ENCODE measurements around the gene SMCR8. TPM values are rescaled to one million over a fixed set of nuclear protein-coding genes. Genes with fewer than 3 reads are reported as not detected.

SMCR8 gene
- total and polyA plus RNA-seq, 2 donors (not counting 1 experiment from before 2014, with no cell fraction given): 8.6 to 19.5 TPM

GRCh38 chr17:18344021-18344420 is 28.9 kb downstream of the SMCR8 start:
- no peak for DNase-seq (ENCODE audit: low read depth in 2 of 2)
- TF ChIP-seq CTCF (conservative IDR thresholded peaks at IDR 0.05 in 1 of 2, IDR thresholded peaks at IDR 0.05 in 1 of 2; ENCODE audit: low read depth in 1 of 2, low read length in 2 of 2) (no peak), EZH2 (IDR thresholded peaks at IDR 0.05; ENCODE audit: low read length, missing control alignments) (no peak)
- Histone ChIP-seq H3K27ac (ENCODE audit: insufficient read depth, low read length) (no peak overlapping the region), H3K4me2 (ENCODE audit: extremely low read depth, insufficient read depth, low read length) (no peak overlapping the region), H3K36me3 (ENCODE audit: control insufficient read depth, insufficient read depth, low read length) (peaks cover 5% of the 10 kb centered on the region), H3K9me3 (ENCODE audit: control insufficient read depth, insufficient read depth, low read depth, low read length) (no peaks in the 10 kb centered on the region), H3K9ac (ENCODE audit: insufficient read depth, low read length) (no peak overlapping the region), H3K27me3 (ENCODE audit: control insufficient read depth, insufficient read depth, low read length) (no peaks in the 10 kb centered on the region), H3K4me1 (ENCODE audit: control insufficient read depth, extremely low read depth, insufficient read depth, low read length) (no peaks in the 10 kb centered on the region), H3K4me3 (replicated peaks in 1 of 4; ENCODE audit: control extremely low read depth in 1 of 4, insufficient read depth in 1 of 4, low read depth in 3 of 4, low read length in 4 of 4) (no peak overlapping the region), H4K20me1 (ENCODE audit: control insufficient read depth, extremely low read depth, insufficient read depth, low read length) (no peaks in the 10 kb centered on the region), H2AFZ (ENCODE audit: low read length) (no peak overlapping the region), H3K79me2 (ENCODE audit: control insufficient read depth, insufficient read depth, low read length) (no peaks in the 10 kb centered on the region)

GRCh38 chr17:18353541-18353940 is 38.4 kb downstream of the SMCR8 start:
- no peaks in the 10 kb centered on the region for H3K9me3 ChIP-seq (ENCODE audit: control insufficient read depth, insufficient read depth, low read depth, low read length)
- H3K79me2 ChIP-seq (ENCODE audit: control insufficient read depth, insufficient read depth, low read length): no peaks in the 10 kb centered on the region
- no peaks in the 10 kb centered on the region for H3K27me3 ChIP-seq (ENCODE audit: control insufficient read depth, insufficient read depth, low read length)
- no peak overlapping the region for H3K27ac ChIP-seq (ENCODE audit: insufficient read depth, low read length)
- TF ChIP-seq EZH2 (IDR thresholded peaks at IDR 0.05; ENCODE audit: low read length, missing control alignments) (no peak), CTCF (conservative IDR thresholded peaks at IDR 0.05 in 1 of 2, IDR thresholded peaks at IDR 0.05 in 1 of 2; ENCODE audit: low read depth in 1 of 2, low read length in 2 of 2) (no peak)
- no peaks in the 10 kb centered on the region for H4K20me1 ChIP-seq (ENCODE audit: control insufficient read depth, extremely low read depth, insufficient read depth, low read length)
- no peak overlapping the region for H3K4me2 ChIP-seq (ENCODE audit: extremely low read depth, insufficient read depth, low read length)
- DNase-seq (ENCODE audit: low read depth in 2 of 2): no peak
- H3K4me3 ChIP-seq (replicated peaks in 1 of 4; ENCODE audit: control extremely low read depth in 1 of 4, insufficient read depth in 1 of 4, low read depth in 3 of 4, low read length in 4 of 4): no peak overlapping the region
- H3K9ac ChIP-seq (ENCODE audit: insufficient read depth, low read length): no peak overlapping the region
- no peak overlapping the region for H2AFZ ChIP-seq (ENCODE audit: low read length)
- H3K36me3 ChIP-seq (ENCODE audit: control insufficient read depth, insufficient read depth, low read length): no peaks in the 10 kb centered on the region
- H3K4me1 ChIP-seq (ENCODE audit: control insufficient read depth, extremely low read depth, insufficient read depth, low read length): peaks cover 2% of the 10 kb centered on the region

- H3K79me2 ChIP-seq (ENCODE audit: control insufficient read depth, insufficient read depth, low read length): no peaks in the 10 kb centered on the region
- H3K4me1 ChIP-seq (ENCODE audit: control insufficient read depth, extremely low read depth, insufficient read depth, low read length): peaks cover 2% of the 10 kb centered on the region
- H4K20me1 ChIP-seq (ENCODE audit: control insufficient read depth, extremely low read depth, insufficient read depth, low read length): no peaks in the 10 kb centered on the region
- TF ChIP-seq EZH2 (IDR thresholded peaks at IDR 0.05; ENCODE audit: low read length, missing control alignments): no peak
- no peak for TF ChIP-seq CTCF (conservative IDR thresholded peaks at IDR 0.05 in 1 of 2, IDR thresholded peaks at IDR 0.05 in 1 of 2; ENCODE audit: low read depth in 1 of 2, low read length in 2 of 2)
- no peak overlapping the region for H3K4me3 ChIP-seq (replicated peaks in 1 of 4; ENCODE audit: control extremely low read depth in 1 of 4, insufficient read depth in 1 of 4, low read depth in 3 of 4, low read length in 4 of 4)
- H3K4me2 ChIP-seq (ENCODE audit: extremely low read depth, insufficient read depth, low read length): no peak overlapping the region
- no peaks in the 10 kb centered on the region for H3K27me3 ChIP-seq (ENCODE audit: control insufficient read depth, insufficient read depth, low read length)
- no peak overlapping the region for H2AFZ ChIP-seq (ENCODE audit: low read length)
- no peaks in the 10 kb centered on the region for H3K9me3 ChIP-seq (ENCODE audit: control insufficient read depth, insufficient read depth, low read depth, low read length)
- H3K36me3 ChIP-seq (ENCODE audit: control insufficient read depth, insufficient read depth, low read length): no peaks in the 10 kb centered on the region
- DNase-seq (ENCODE audit: low read depth in 2 of 2): peak; percentile 36 to 85
- H3K9ac ChIP-seq (ENCODE audit: insufficient read depth, low read length): no peak overlapping the region
- H3K27ac ChIP-seq (ENCODE audit: insufficient read depth, low read length): no peak overlapping the region
These were observed 41.5 kb downstream of the SMCR8 start for GRCh38 chr17:18356624-18357023.
